Measurements from ENCODE around the gene LPP.

LPP gene

DNA sequence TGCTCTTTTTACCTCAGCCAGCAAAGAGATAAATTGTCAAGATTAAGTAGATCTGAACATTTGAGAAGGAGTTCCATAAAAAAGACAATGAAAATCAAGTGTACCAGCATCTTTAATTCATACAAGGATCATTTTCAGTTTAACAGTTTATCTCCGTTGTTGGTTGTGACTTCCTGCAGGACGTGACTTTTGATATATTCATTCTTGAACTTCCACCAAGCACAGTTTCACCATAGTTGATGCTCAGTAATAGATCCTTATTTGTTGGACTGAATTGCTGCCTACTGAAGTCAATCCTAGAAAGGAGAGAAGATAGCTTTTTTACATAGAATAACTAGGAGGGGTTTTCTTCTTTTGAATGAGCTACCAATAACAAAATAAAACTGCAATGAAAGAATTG is 408.2 kb downstream of the LPP start:
- no peak overlapping the region for H3K56ac ChIP-seq (ENCODE audit: low read length)
- WGBS (ENCODE audit: extremely low coverage, insufficient coverage, low lambda C conversion rate), result no CpG with 5 or more reads among the region's 2 CpGs

DNA sequence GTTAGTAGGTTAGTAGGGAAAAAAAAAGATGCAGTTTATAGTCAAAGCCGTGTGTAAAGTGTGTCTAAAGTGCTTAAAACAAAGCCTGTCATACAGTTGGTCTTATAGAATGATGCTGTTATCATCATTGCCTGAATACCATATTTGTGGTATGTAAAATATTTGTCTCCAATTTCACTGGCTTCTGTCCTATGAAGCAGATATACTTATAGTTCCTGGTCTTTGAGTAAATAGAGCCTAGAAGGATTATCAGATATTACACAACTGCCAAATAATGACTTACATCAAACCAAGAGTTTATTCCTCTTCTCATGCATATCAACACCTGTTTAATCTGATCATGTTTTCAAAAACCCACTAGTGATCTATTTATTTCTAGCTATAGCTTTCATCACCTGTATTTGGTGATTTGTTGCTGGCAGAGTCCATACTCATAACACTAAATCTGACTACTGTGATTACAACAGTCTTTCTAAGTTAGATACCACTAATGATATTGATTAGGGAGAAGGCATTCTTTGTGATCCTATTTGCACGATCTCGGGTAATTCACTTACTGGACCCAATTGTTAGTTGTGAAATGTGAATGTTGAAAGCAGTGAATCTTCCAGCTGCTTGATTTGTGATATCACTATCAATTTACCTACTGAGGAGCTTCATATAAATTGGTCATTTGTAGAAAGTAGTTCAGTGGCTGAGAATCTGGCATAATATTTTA is 413.7 kb downstream of the LPP start:
- Histone ChIP-seq H3K4me2 (ENCODE audit: low read length) (no peak overlapping the region), H2BK15ac (replicated peaks; ENCODE audit: low read depth) (no peak overlapping the region), H2AK5ac (ENCODE audit: low read length) (no peak overlapping the region), H4K5ac (ENCODE audit: low read length) (no peak overlapping the region), H3K36me3 (ENCODE audit: control insufficient read depth, insufficient read depth, low read length) (no peaks in the 10 kb centered on the region), H3K18ac (ENCODE audit: low read length) (no peak overlapping the region), H3K9ac (ENCODE audit: low read length) (no peak overlapping the region), H3K56ac (ENCODE audit: low read length) (no peak overlapping the region), H3K4me3 (ENCODE audit: low read length) (no peak overlapping the region), H4K8ac (ENCODE audit: low read depth, low read length) (no peak overlapping the region), H3K79me2 (ENCODE audit: control insufficient read depth, insufficient read depth, low read length) (no peaks in the 10 kb centered on the region), H3K27me3 (ENCODE audit: insufficient read depth, low read length, poor library complexity) (no peaks in the 10 kb centered on the region), H3K79me1 (ENCODE audit: low read length) (no peaks in the 10 kb centered on the region), H3K27ac (ENCODE audit: low read depth, low read length) (no peak overlapping the region), H3K23ac (ENCODE audit: low read length) (no peak overlapping the region), H2BK5ac (ENCODE audit: low read length) (no peak overlapping the region), H2BK120ac (ENCODE audit: low read depth, low read length) (no peak overlapping the region), H3K4ac (ENCODE audit: low read depth, low read length) (no peak overlapping the region), H3K4me1 (ENCODE audit: control insufficient read depth, low read depth, low read length) (no peaks in the 10 kb centered on the region)
- no peak for DNase-seq
- no CpG with 5 or more reads among the region's 3 CpGs for WGBS (ENCODE audit: extremely low coverage, insufficient coverage, low lambda C conversion rate)

More for the DNA sequence above, 408.2 kb downstream of the LPP start:
- Histone ChIP-seq H2AK5ac (ENCODE audit: low read length) (no peak overlapping the region), H3K4me1 (ENCODE audit: control insufficient read depth, low read depth, low read length) (no peaks in the 10 kb centered on the region), H2BK5ac (ENCODE audit: low read length) (no peak overlapping the region), H3K18ac (ENCODE audit: low read length) (no peak overlapping the region), H3K79me2 (ENCODE audit: control insufficient read depth, insufficient read depth, low read length) (no peaks in the 10 kb centered on the region), H3K9ac (ENCODE audit: low read length) (no peak overlapping the region), H4K8ac (ENCODE audit: low read depth, low read length) (no peak overlapping the region), H3K4me2 (ENCODE audit: low read length) (no peak overlapping the region), H3K4ac (ENCODE audit: low read depth, low read length) (no peak overlapping the region), H3K23ac (ENCODE audit: low read length) (no peak overlapping the region), H3K36me3 (ENCODE audit: control insufficient read depth, insufficient read depth, low read length) (no peaks in the 10 kb centered on the region), H3K4me3 (ENCODE audit: low read length) (no peak overlapping the region), H3K27me3 (ENCODE audit: insufficient read depth, low read length, poor library complexity) (no peaks in the 10 kb centered on the region), H2BK15ac (replicated peaks; ENCODE audit: low read depth) (no peak overlapping the region), H4K5ac (ENCODE audit: low read length) (no peak overlapping the region), H2BK120ac (ENCODE audit: low read depth, low read length) (no peak overlapping the region), H3K27ac (ENCODE audit: low read depth, low read length) (no peak overlapping the region), H3K79me1 (ENCODE audit: low read length) (peaks cover 2% of the 10 kb centered on the region)
- DNase-seq, result no peak

DNA sequence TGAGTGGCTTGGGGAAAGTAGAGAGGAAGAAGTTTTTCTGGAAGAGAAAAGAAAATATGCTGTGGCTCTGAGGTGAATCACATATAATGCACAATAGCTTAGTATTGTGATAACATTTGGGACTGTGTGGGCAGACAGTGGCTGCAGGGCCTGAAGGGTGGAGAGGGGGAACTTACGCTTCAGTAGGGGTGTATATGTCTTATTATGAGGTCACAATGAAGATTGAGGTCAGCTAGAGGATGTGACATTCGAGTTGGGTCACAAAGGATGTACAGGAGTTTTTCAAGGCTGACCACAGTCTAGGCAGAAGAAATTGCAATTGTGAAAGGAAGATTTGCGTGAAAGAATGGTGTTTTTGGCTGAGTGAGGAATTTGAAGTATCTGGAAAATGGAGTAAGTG is 414.8 kb downstream of the LPP start:
- H3K56ac ChIP-seq (ENCODE audit: low read length), result no peak overlapping the region
- H3K79me2 ChIP-seq (ENCODE audit: control insufficient read depth, insufficient read depth, low read length), result no peaks in the 10 kb centered on the region
- H3K27ac ChIP-seq (ENCODE audit: low read depth, low read length), result no peak overlapping the region
- H3K27me3 ChIP-seq (ENCODE audit: insufficient read depth, low read length, poor library complexity), result no peaks in the 10 kb centered on the region
- no peak overlapping the region for H3K4ac ChIP-seq (ENCODE audit: low read depth, low read length)
- H3K23ac ChIP-seq (ENCODE audit: low read length), result no peak overlapping the region
- H2BK120ac ChIP-seq (ENCODE audit: low read depth, low read length), result no peak overlapping the region
- 100% methylated on average over 1 of the region's 3 CpGs for WGBS (ENCODE audit: extremely low coverage, insufficient coverage, low lambda C conversion rate)
- DNase-seq, result no peak
- no peak overlapping the region for H2AK5ac ChIP-seq (ENCODE audit: low read length)
- no peak overlapping the region for H3K4me3 ChIP-seq (ENCODE audit: low read length)
- no peak overlapping the region for H3K18ac ChIP-seq (ENCODE audit: low read length)
- H2BK5ac ChIP-seq (ENCODE audit: low read length), result no peak overlapping the region
- H2BK15ac ChIP-seq (replicated peaks; ENCODE audit: low read depth), result no peak overlapping the region
- no peak overlapping the region for H3K4me2 ChIP-seq (ENCODE audit: low read length)
- no peaks in the 10 kb centered on the region for H3K4me1 ChIP-seq (ENCODE audit: control insufficient read depth, low read depth, low read length)
- no peaks in the 10 kb centered on the region for H3K36me3 ChIP-seq (ENCODE audit: control insufficient read depth, insufficient read depth, low read length)
- H4K5ac ChIP-seq (ENCODE audit: low read length), result no peak overlapping the region
- no peak overlapping the region for H3K9ac ChIP-seq (ENCODE audit: low read length)
- no peaks in the 10 kb centered on the region for H3K79me1 ChIP-seq (ENCODE audit: low read length)
- no peak overlapping the region for H4K8ac ChIP-seq (ENCODE audit: low read depth, low read length)

DNA sequence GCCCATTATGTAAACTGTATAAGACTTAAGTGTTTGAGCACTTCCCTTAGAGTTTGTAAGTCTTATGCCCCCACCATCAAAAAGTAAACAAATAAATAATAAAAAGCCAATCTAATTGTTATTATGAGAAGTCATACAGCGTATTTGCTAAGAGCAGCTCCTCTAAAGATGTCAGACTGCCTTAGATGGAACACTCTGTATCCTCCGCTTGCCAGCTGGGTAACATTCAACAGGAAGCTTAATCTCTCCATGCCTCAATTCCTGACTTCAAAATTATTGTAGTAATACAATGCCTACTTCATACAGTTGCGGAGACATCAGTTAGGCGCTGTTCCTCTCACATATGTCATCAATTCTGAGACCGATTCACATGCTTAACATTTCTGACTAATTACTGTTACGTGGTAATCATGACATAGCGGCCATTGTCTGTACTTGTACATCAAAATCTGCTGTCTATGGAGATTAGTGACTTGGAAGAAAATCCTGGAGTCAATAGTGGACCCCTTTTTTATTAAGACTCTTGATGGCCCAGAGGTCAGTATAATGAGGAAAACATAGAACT is 417.7 kb downstream of the LPP start:
- DNase-seq, result no peak
- Histone ChIP-seq H3K9ac (ENCODE audit: low read length) (no peak overlapping the region), H3K79me2 (ENCODE audit: control insufficient read depth, insufficient read depth, low read length) (no peaks in the 10 kb centered on the region), H4K5ac (ENCODE audit: low read length) (no peak overlapping the region), H3K36me3 (ENCODE audit: control insufficient read depth, insufficient read depth, low read length) (no peaks in the 10 kb centered on the region), H3K27me3 (ENCODE audit: insufficient read depth, low read length, poor library complexity) (no peaks in the 10 kb centered on the region), H3K18ac (ENCODE audit: low read length) (no peak overlapping the region), H3K4me1 (ENCODE audit: control insufficient read depth, low read depth, low read length) (no peaks in the 10 kb centered on the region), H3K79me1 (ENCODE audit: low read length) (no peaks in the 10 kb centered on the region), H2BK120ac (ENCODE audit: low read depth, low read length) (no peak overlapping the region), H2BK15ac (replicated peaks; ENCODE audit: low read depth) (no peak overlapping the region), H3K23ac (ENCODE audit: low read length) (no peak overlapping the region), H2AK5ac (ENCODE audit: low read length) (no peak overlapping the region), H3K4me3 (ENCODE audit: low read length) (no peak overlapping the region), H3K27ac (ENCODE audit: low read depth, low read length) (no peak overlapping the region), H4K8ac (ENCODE audit: low read depth, low read length) (no peak overlapping the region), H3K4me2 (ENCODE audit: low read length) (no peak overlapping the region), H3K4ac (ENCODE audit: low read depth, low read length) (no peak overlapping the region), H3K56ac (ENCODE audit: low read length) (no peak overlapping the region), H2BK5ac (ENCODE audit: low read length) (no peak overlapping the region)
- no CpG with 5 or more reads among the region's 7 CpGs for WGBS (ENCODE audit: extremely low coverage, insufficient coverage, low lambda C conversion rate)

DNA sequence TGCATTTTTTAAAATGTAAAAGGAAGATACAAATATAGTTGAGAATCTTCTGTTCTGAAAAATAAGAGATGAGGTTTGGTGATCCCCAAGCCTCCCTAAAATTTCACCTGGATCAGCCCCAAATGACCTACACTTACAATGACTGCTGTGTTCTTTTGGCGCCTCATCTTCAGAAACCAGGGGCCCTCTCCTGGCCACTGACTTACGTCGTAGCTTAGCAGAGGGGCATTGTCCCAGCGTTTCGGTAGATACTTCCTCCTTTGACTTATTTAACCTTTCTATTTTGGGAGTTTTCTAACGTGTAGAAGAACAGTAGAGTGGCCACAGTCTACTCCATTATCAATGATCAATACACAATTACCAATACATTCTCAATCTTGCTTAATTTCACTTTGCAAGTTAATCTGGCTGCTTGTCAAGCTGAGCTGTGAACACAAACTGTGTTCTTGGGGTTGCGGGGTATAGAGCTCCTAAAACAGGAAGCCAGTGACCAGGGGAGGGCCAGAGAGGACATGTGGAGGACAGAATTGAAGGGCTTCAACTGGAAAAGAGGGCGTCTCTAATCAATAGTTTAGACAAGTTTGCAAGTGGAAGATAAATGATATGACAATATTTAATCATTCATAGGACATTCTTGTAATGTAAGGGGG is 419.5 kb downstream of the LPP start:
- Histone ChIP-seq H2AK5ac (ENCODE audit: low read length) (no peak overlapping the region), H3K4me2 (ENCODE audit: low read length) (no peak overlapping the region), H3K23ac (ENCODE audit: low read length) (no peak overlapping the region), H3K79me2 (ENCODE audit: control insufficient read depth, insufficient read depth, low read length) (no peaks in the 10 kb centered on the region), H2BK120ac (ENCODE audit: low read depth, low read length) (no peak overlapping the region), H3K79me1 (ENCODE audit: low read length) (no peaks in the 10 kb centered on the region), H3K27ac (ENCODE audit: low read depth, low read length) (no peak overlapping the region), H3K18ac (ENCODE audit: low read length) (no peak overlapping the region), H3K36me3 (ENCODE audit: control insufficient read depth, insufficient read depth, low read length) (no peaks in the 10 kb centered on the region), H2BK5ac (ENCODE audit: low read length) (no peak overlapping the region), H3K56ac (ENCODE audit: low read length) (no peak overlapping the region), H2BK15ac (replicated peaks; ENCODE audit: low read depth) (no peak overlapping the region), H3K4me3 (ENCODE audit: low read length) (no peak overlapping the region), H3K27me3 (ENCODE audit: insufficient read depth, low read length, poor library complexity) (no peaks in the 10 kb centered on the region), H4K5ac (ENCODE audit: low read length) (no peak overlapping the region), H3K4me1 (ENCODE audit: control insufficient read depth, low read depth, low read length) (no peaks in the 10 kb centered on the region), H3K9ac (ENCODE audit: low read length) (no peak overlapping the region), H3K4ac (ENCODE audit: low read depth, low read length) (no peak overlapping the region), H4K8ac (ENCODE audit: low read depth, low read length) (no peak overlapping the region)
- DNase-seq, result peak; percentile 31
- no CpG with 5 or more reads among the region's 8 CpGs for WGBS (ENCODE audit: extremely low coverage, insufficient coverage, low lambda C conversion rate)
